Stimulated activated effector memory CD8-positive, alpha-beta T cell treated with anti-CD3 and anti-CD28 coated beads, Interleukin-12 subunit alpha, Interleukin-12 subunit beta, amount 100 ng/mL, for 72 hours (primary cell): ENCODE data around the gene NFATC3.

Experiments used
- ATAC-seq: fragments of 150-1000 bp; cut with Tn5 transposase; 2 replicates; pipeline ENCODE4 v1.10.0; 2021
- DNase-seq, 2 donors: peaks; one replicate each; pipeline ENCODE4 v3.0.0; 2021 to 2022; ENCODE audit warnings: low spot score in 2 of 2
- H3K27ac Mint-ChIP-seq: one replicate; pipeline ENCODE4 v1.8.0; 2022; ENCODE audit warnings: mild to moderate bottlenecking, mixed read lengths
- H3K36me3 Mint-ChIP-seq: one replicate; pipeline ENCODE4 v1.8.0; 2022; ENCODE audit warnings: mild to moderate bottlenecking, mixed read lengths
- H3K4me1 Mint-ChIP-seq: one replicate; pipeline ENCODE4 v1.8.0; 2022; ENCODE audit warnings: mixed read lengths
- H3K4me3 Mint-ChIP-seq: one replicate; pipeline ENCODE4 v1.8.0; 2022; ENCODE audit warnings: mild to moderate bottlenecking, mixed read lengths
- H3K9me3 Mint-ChIP-seq: one replicate; pipeline ENCODE4 v1.8.0; 2022; ENCODE audit warnings: mixed read lengths

Gene NFATC3

GRCh38 chr16:68068926-68069325 lies 16.2 kb upstream of the NFATC3 start:
- H3K4me3 Mint-ChIP-seq = no peak overlapping the region
- no peak overlapping the region for H3K27ac Mint-ChIP-seq

GRCh38 chr16:68069511-68070248 lies 15.5 kb upstream of the NFATC3 start:
- H3K4me1 Mint-ChIP-seq = peaks cover 84% of the 10 kb centered on the region
- H3K4me3 Mint-ChIP-seq = peak overlapping the region; percentile 50
- peaks cover 65% of the 10 kb centered on the region for H3K36me3 Mint-ChIP-seq
- DNase-seq (no peak), ATAC-seq (peak; percentile 63)
- H3K9me3 Mint-ChIP-seq = no peaks in the 10 kb centered on the region
- H3K27ac Mint-ChIP-seq = peak overlapping the region; percentile 95

More at GRCh38 chr16:68068926-68069325, 16.2 kb upstream of the NFATC3 start:
- peaks cover 84% of the 10 kb centered on the region for H3K4me1 Mint-ChIP-seq
- no peaks in the 10 kb centered on the region for H3K9me3 Mint-ChIP-seq
- ATAC-seq = no peak
- no peak for DNase-seq
- H3K36me3 Mint-ChIP-seq = peaks cover 63% of the 10 kb centered on the region

GRCh38 chr16:68070249-68070730 lies 14.9 kb upstream of the NFATC3 start:
- Mint-ChIP-seq H3K4me1 (peaks cover 84% of the 10 kb centered on the region), H3K4me3 (peak overlapping the region; percentile 50), H3K36me3 (peaks cover 67% of the 10 kb centered on the region), H3K27ac (peak overlapping the region; percentile 95), H3K9me3 (no peaks in the 10 kb centered on the region)
- ATAC-seq (no peak), DNase-seq (no peak)

GRCh38 chr16:68070806-68071517 lies 14.2 kb upstream of the NFATC3 start:
- Mint-ChIP-seq H3K36me3 (peaks cover 67% of the 10 kb centered on the region), H3K4me1 (peaks cover 84% of the 10 kb centered on the region), H3K9me3 (no peaks in the 10 kb centered on the region), H3K27ac (peak overlapping the region; percentile 95), H3K4me3 (peak overlapping the region; percentile 50)
- ATAC-seq = peak; percentile 29
- DNase-seq = no peak

GRCh38 chr16:68071518-68071901 lies 13.7 kb upstream of the NFATC3 start:
- Mint-ChIP-seq H3K36me3 (peaks cover 64% of the 10 kb centered on the region), H3K9me3 (no peaks in the 10 kb centered on the region), H3K4me1 (peaks cover 84% of the 10 kb centered on the region), H3K27ac (peak overlapping the region; percentile 95), H3K4me3 (peak overlapping the region; percentile 50)
- ATAC-seq = no peak
- DNase-seq = no peak

- Mint-ChIP-seq H3K9me3 (no peaks in the 10 kb centered on the region), H3K4me1 (peaks cover 84% of the 10 kb centered on the region), H3K4me3 (no peak overlapping the region), H3K27ac (peak overlapping the region; percentile 90), H3K36me3 (peaks cover 67% of the 10 kb centered on the region)
- ATAC-seq (no peak), DNase-seq (no peak)
These were observed 13.0 kb upstream of the NFATC3 start for GRCh38 chr16:68072038-68072695.

GRCh38 chr16:68073902-68074760 lies 11.0 kb upstream of the NFATC3 start:
- ATAC-seq (no peak), DNase-seq (no peak)
- H3K9me3 Mint-ChIP-seq = no peaks in the 10 kb centered on the region

GRCh38 chr16:68074850-68075555 lies 10.2 kb upstream of the NFATC3 start:
- Mint-ChIP-seq H3K27ac (peak overlapping the region; percentile 90), H3K36me3 (peaks cover 77% of the 10 kb centered on the region), H3K4me3 (peak overlapping the region; percentile 63), H3K4me1 (peaks cover 85% of the 10 kb centered on the region), H3K9me3 (no peaks in the 10 kb centered on the region)
- DNase-seq = peak; percentile 64 to 81
- peak; percentile 83 for ATAC-seq

More at GRCh38 chr16:68073902-68074760, 11.0 kb upstream of the NFATC3 start:
- Mint-ChIP-seq H3K4me1 (peaks cover 85% of the 10 kb centered on the region), H3K36me3 (peaks cover 68% of the 10 kb centered on the region), H3K4me3 (peak overlapping the region; percentile 63), H3K27ac (peak overlapping the region; percentile 90)

GRCh38 chr16:68075980-68076379 lies 9.2 kb upstream of the NFATC3 start:
- peaks cover 79% of the 10 kb centered on the region for H3K36me3 Mint-ChIP-seq
- peak overlapping the region; percentile 90 for H3K27ac Mint-ChIP-seq
- peaks cover 83% of the 10 kb centered on the region for H3K4me1 Mint-ChIP-seq
- peak overlapping the region; percentile 63 for H3K4me3 Mint-ChIP-seq
- no peak for ATAC-seq
- DNase-seq = no peak
- H3K9me3 Mint-ChIP-seq = no peaks in the 10 kb centered on the region

- ATAC-seq (no peak), DNase-seq (no peak)
- no peak overlapping the region for H3K4me3 Mint-ChIP-seq
- no peaks in the 10 kb centered on the region for H3K9me3 Mint-ChIP-seq
- peaks cover 83% of the 10 kb centered on the region for H3K4me1 Mint-ChIP-seq
- H3K27ac Mint-ChIP-seq = peak overlapping the region; percentile 90
- H3K36me3 Mint-ChIP-seq = peaks cover 73% of the 10 kb centered on the region
These were observed 8.6 kb upstream of the NFATC3 start for GRCh38 chr16:68076560-68076959.

GRCh38 chr16:68077866-68078700 lies 7.1 kb upstream of the NFATC3 start:
- H3K36me3 Mint-ChIP-seq = peaks cover 58% of the 10 kb centered on the region

GRCh38 chr16:68078701-68079375 lies 6.3 kb upstream of the NFATC3 start:
- DNase-seq (peak in 1 of 2 donors; percentile 55), ATAC-seq (no peak)
- peaks cover 89% of the 10 kb centered on the region for H3K4me1 Mint-ChIP-seq
- peak overlapping the region; percentile 80 for H3K4me3 Mint-ChIP-seq
- H3K36me3 Mint-ChIP-seq = peaks cover 55% of the 10 kb centered on the region
- H3K9me3 Mint-ChIP-seq = no peaks in the 10 kb centered on the region
- H3K27ac Mint-ChIP-seq = peak overlapping the region; percentile 84

More at GRCh38 chr16:68077866-68078700, 7.1 kb upstream of the NFATC3 start:
- Mint-ChIP-seq H3K4me3 (peak overlapping the region; percentile 80), H3K9me3 (no peaks in the 10 kb centered on the region), H3K4me1 (peaks cover 86% of the 10 kb centered on the region), H3K27ac (peak overlapping the region; percentile 84)
- no peak for DNase-seq
- no peak for ATAC-seq

- H3K4me3 Mint-ChIP-seq = peak overlapping the region; percentile 80
- ATAC-seq (no peak), DNase-seq (no peak)
- peak overlapping the region; percentile 84 for H3K27ac Mint-ChIP-seq
- H3K4me1 Mint-ChIP-seq = peaks cover 89% of the 10 kb centered on the region
- no peaks in the 10 kb centered on the region for H3K9me3 Mint-ChIP-seq
- peaks cover 51% of the 10 kb centered on the region for H3K36me3 Mint-ChIP-seq
These were observed 5.9 kb upstream of the NFATC3 start for GRCh38 chr16:68079376-68079625.
